K562 (cell line): Measurements from ENCODE around the gene ANKRD65. TPM values are rescaled to one million over a fixed set of nuclear protein-coding genes. Genes with fewer than 3 reads are reported as not detected.

Source experiments
- ATAC-seq: fragments of 200-7000 bp; cut with Tn5 transposase; 3 replicates; pipeline ENCODE4 v1.9.1; 2020; ENCODE audit warnings: moderate library complexity
- BruUV-seq: library from RNA; stranded (reverse); fragments of 400-500 nt; replicated peaks from 2 replicates; lab custom pipeline; 2021; lab: Mats Ljungman, UMichigan
- CTCF ChIA-PET: fragments of 300-600 bp; formaldehyde crosslinking; extraction: SDS; loops from one replicate; lab custom pipeline; 2021; ENCODE audit warnings: low intra/inter-chr PET ratio; lab: Yijun Ruan, JAX
- POLR2A ChIA-PET: fragments of 300-600, 350-650 bp; sonication (Branson Sonifier 250); formaldehyde crosslinking; extraction: SDS; loops from one replicate; lab custom pipeline; 2021; ENCODE audit warnings: antibody characterized with exemption, inconsistent platforms; lab: Yijun Ruan, JAX
- DNase-seq, 4 experiments: peaks; one replicate each; pipeline versions ENCODE4 v3.0.0 to v3.0.0-alpha.2; 2011 to 2018; ENCODE audit warnings: low spot score in 3 of 4, mixed read lengths in 3 of 4; ENCODE audit errors: extremely low read depth in 1 of 4
- FAIRE-seq: peaks from 2 replicates; lab custom pipeline; 2011; peaks lifted over from hg19 to GRCh38; lab: Jason Lieb, UNC
- H2AFZ ChIP-seq: 2 replicates; pipeline ENCODE4 v1.6.0; 2011; ENCODE audit warnings: low read depth, low read length, control low read depth, inconsistent platforms
- H3K27ac ChIP-seq: fragments of 200-600 bp; 3 replicates; pipeline ENCODE4 v1.8.0; 2011; ENCODE audit warnings: low read depth, mild to moderate bottlenecking, control low read depth, inconsistent platforms, low read length, moderate library complexity, mixed read lengths; ENCODE audit errors: extremely low read depth
- H3K27me3 ChIP-seq, 2 experiments: fragments of 300-600 bp in 1 of 2; 2 replicates in 1 of 2; 3 replicates in 1 of 2; pipeline versions ENCODE4 v1.6.0 to v1.8.0; 2011; ENCODE audit warnings: inconsistent platforms in 2 of 2, low read length in 2 of 2, mild to moderate bottlenecking in 1 of 2, mixed read lengths in 1 of 2, moderate library complexity in 1 of 2; ENCODE audit not compliant: control insufficient read depth in 2 of 2, insufficient read depth in 2 of 2
- H3K36me3 ChIP-seq: fragments of 300-600 bp; 3 replicates; pipeline ENCODE4 v1.8.0; 2011; ENCODE audit warnings: mild to moderate bottlenecking, low read length, inconsistent platforms; ENCODE audit not compliant: control insufficient read depth, insufficient read depth
- H3K4me1 ChIP-seq, 2 experiments: fragments of 200-600 bp in 1 of 2; replicated peaks in 1 of 2; 2 replicates in 1 of 2; 3 replicates in 1 of 2; pipeline versions ENCODE4 v1.5.1 to v1.8.0; 2011; ENCODE audit warnings: inconsistent platforms in 2 of 2, low read length in 2 of 2, mild to moderate bottlenecking in 1 of 2, mixed read lengths in 1 of 2, moderate library complexity in 1 of 2; ENCODE audit not compliant: control insufficient read depth in 2 of 2, insufficient read depth in 2 of 2
- H3K4me2 ChIP-seq: 2 replicates; pipeline ENCODE4 v1.6.1; 2011; ENCODE audit warnings: low read length, control low read depth, inconsistent platforms, mixed read lengths; ENCODE audit not compliant: insufficient read depth
- H3K4me3 ChIP-seq: fragments of 200-600 bp; sonication (generic), shearing (Covaris generic); 2 replicates; pipeline ENCODE4 v1.5.1; 2016; ENCODE audit warnings: control low read depth, inconsistent platforms
- H3K79me2 ChIP-seq: fragments of 200-600 bp; 3 replicates; pipeline ENCODE4 v1.8.0; 2011; ENCODE audit warnings: low read length, inconsistent platforms; ENCODE audit not compliant: control insufficient read depth, insufficient read depth
- H3K9ac ChIP-seq, 2 experiments: 2 replicates each; pipeline versions ENCODE4 v1.6.0 to v1.6.1; 2011; ENCODE audit warnings: low read depth in 2 of 2, low read length in 2 of 2, control low read depth in 1 of 2, inconsistent platforms in 1 of 2, mild to moderate bottlenecking in 1 of 2, mixed read lengths in 1 of 2; ENCODE audit not compliant: insufficient read depth in 1 of 2
- H3K9me1 ChIP-seq: one replicate; pipeline ENCODE4 v1.6.0; 2011; ENCODE audit warnings: inconsistent platforms, mild to moderate bottlenecking, low read length, moderate library complexity; ENCODE audit not compliant: control insufficient read depth, insufficient read depth
- H3K9me3 ChIP-seq: replicated peaks from 2 replicates; pipeline ENCODE4 v1.5.1; 2011; ENCODE audit warnings: low read depth, low read length, inconsistent platforms; ENCODE audit not compliant: control insufficient read depth, insufficient read depth
- H4K20me1 ChIP-seq: replicated peaks from 2 replicates; pipeline ENCODE4 v1.6.1; 2011; ENCODE audit warnings: low read length, inconsistent platforms, mixed read lengths; ENCODE audit not compliant: control insufficient read depth, insufficient read depth
- ZFX ChIP-seq: sonication (generic); formaldehyde crosslinking; IDR thresholded peaks from 2 replicates; pipeline ENCODE4 v1.8.0; 2022; ENCODE audit warnings: mild to moderate bottlenecking, missing genetic modification reagents, moderate library complexity
- ZNF436 ChIP-seq: fragments of 250-450, 450-650 bp; sonication (Bioruptor Pico); formaldehyde crosslinking; IDR thresholded peaks from 2 replicates; pipeline ENCODE4 v1.7.0; 2020; ENCODE audit warnings: mild to moderate bottlenecking
- WGBS: fragments of 100-300 bp; shearing (Covaris generic); methylation state at CpG from one replicate; pipeline ENCODE4 v1.1.6; 2016; ENCODE audit warnings: low coverage, mixed read lengths; ENCODE audit not compliant: insufficient coverage; ENCODE audit errors: missing lambda C conversion rate; 5-methylcytosine and 5-hydroxymethylcytosine counted together
- in situ Hi-C: fragments of 300-500 bp; cut with MboI; formaldehyde crosslinking; loops from 4 replicates; pipeline ENCODE4 v1.15.0; 2018; ENCODE audit warnings: inconsistent platforms, mixed read lengths
- intact Hi-C: fragments of 100-400 bp; cut with micrococcal nuclease; formaldehyde crosslinking; loops from 2 replicates; pipeline ENCODE4 v1.14.2; 2022
- polyA plus RNA-seq, 8 experiments: library from polyadenylated mRNA; depleted of rRNA in 4 of 8; stranded (reverse) in 5 of 8; unstranded in 3 of 8; fragments of >200 nt; fragmentation: Nextera tagmentation in 2 of 8; fragmentation: Illumina TruSeq in 1 of 8; extraction: Ambion mirVana in 2 of 8; extraction: Trizol in 1 of 8; gene quantifications; 2 replicates each; pipeline versions ENCODE4 v1.2.1 to v1.2.3, GENCODE V29; 2011 to 2014; ENCODE audit warnings: inconsistent platforms in 1 of 8, missing spikeins in 1 of 8
- total RNA-seq, 7 experiments: library from RNA; depleted of rRNA in 6 of 7; stranded (reverse); fragments of >200 nt in 6 of 7; fragmentation: Illumina TruSeq in 2 of 7; extraction: Trizol in 2 of 7; gene quantifications; 2 replicates each; pipeline versions ENCODE4 v1.2.1 to v1.2.3, GENCODE V29; 2011 to 2021; ENCODE audit warnings: low replicate concordance in 1 of 7
- TF ChIP-seq, protein P1 (sequence below), 2 experiments: fragments of 450-650 bp; IDR thresholded peaks; 2 replicates each; pipeline ENCODE4 v1.6.1; 2016; ENCODE audit warnings: mild to moderate bottlenecking in 2 of 2, borderline replicate concordance in 1 of 2, low read depth in 1 of 2, moderate library complexity in 1 of 2
- TF ChIP-seq, protein P2 (sequence below), 2 experiments: IDR thresholded peaks in 1 of 2; conservative IDR thresholded peaks in 1 of 2; 2 replicates each; pipeline ENCODE4 v1.6.1; 2016; ENCODE audit warnings: low read depth in 2 of 2, mild to moderate bottlenecking in 1 of 2, missing compliant biosample characterization in 1 of 2, missing genetic modification characterization in 1 of 2, moderate library complexity in 1 of 2

The ANKRD65 gene
- total and polyA plus RNA-seq, 9 of the 15 experiments (the other 6 are each of a cell fraction or from before 2014, with no cell fraction given): not detected

DNA sequence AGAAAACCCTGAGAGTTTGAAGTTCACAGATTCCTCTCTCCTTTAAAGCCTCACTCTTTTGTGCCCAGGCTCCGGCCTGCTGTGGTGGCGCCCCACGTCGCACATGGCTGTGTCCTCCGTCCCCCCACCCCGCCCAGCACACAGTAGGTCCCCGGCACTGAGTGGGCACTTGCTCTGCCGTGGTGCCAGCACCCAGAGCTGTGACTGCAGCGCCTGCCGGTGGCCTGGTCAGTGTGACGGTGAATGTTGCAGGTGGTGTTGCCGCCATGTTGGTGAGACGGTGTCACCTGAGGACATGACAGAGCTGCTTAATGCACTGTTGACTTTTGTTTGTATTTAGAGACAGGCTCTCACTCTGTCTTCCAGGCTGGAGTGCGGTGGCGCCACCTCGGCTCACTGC lies 31.8 kb upstream of the ANKRD65 start:
- 47% methylated on average over 10 of the region's 16 CpGs for WGBS
- DNase-seq: no peak
- Histone ChIP-seq H4K20me1 (no peaks in the 10 kb centered on the region), H3K79me2 (no peaks in the 10 kb centered on the region), H3K4me2 (no peak overlapping the region), H3K9me1 (no peaks in the 10 kb centered on the region), H3K36me3 (no peaks in the 10 kb centered on the region), H3K4me1 (peaks cover 0 to 31% of the 10 kb centered on the region in 2 experiments; a peak in 3 of 5 replicates), H2AFZ (no peak overlapping the region), H3K27me3 (peaks cover 0 to 6% of the 10 kb centered on the region in 2 experiments; a peak in 1 of 5 replicates), H3K9me3 (no peaks in the 10 kb centered on the region), H3K27ac (no peak overlapping the region), H3K9ac (no peak overlapping the region), H3K4me3 (no peak overlapping the region)
- no peak for ATAC-seq
- BruUV-seq: no TSS peak
- intact Hi-C loops: no loop called here
- ChIA-PET POLR2A (interaction anchor here (0.5 to 0.7 kb wide), 2 partner anchors 57 to 181 kb away, joined by 3 read pairs; no protein-coding TSS in a partner anchor), CTCF (no interaction called here)
- no peak for FAIRE-seq
- in situ Hi-C loops: no loop called here
- TF ChIP-seq, protein P1, sequence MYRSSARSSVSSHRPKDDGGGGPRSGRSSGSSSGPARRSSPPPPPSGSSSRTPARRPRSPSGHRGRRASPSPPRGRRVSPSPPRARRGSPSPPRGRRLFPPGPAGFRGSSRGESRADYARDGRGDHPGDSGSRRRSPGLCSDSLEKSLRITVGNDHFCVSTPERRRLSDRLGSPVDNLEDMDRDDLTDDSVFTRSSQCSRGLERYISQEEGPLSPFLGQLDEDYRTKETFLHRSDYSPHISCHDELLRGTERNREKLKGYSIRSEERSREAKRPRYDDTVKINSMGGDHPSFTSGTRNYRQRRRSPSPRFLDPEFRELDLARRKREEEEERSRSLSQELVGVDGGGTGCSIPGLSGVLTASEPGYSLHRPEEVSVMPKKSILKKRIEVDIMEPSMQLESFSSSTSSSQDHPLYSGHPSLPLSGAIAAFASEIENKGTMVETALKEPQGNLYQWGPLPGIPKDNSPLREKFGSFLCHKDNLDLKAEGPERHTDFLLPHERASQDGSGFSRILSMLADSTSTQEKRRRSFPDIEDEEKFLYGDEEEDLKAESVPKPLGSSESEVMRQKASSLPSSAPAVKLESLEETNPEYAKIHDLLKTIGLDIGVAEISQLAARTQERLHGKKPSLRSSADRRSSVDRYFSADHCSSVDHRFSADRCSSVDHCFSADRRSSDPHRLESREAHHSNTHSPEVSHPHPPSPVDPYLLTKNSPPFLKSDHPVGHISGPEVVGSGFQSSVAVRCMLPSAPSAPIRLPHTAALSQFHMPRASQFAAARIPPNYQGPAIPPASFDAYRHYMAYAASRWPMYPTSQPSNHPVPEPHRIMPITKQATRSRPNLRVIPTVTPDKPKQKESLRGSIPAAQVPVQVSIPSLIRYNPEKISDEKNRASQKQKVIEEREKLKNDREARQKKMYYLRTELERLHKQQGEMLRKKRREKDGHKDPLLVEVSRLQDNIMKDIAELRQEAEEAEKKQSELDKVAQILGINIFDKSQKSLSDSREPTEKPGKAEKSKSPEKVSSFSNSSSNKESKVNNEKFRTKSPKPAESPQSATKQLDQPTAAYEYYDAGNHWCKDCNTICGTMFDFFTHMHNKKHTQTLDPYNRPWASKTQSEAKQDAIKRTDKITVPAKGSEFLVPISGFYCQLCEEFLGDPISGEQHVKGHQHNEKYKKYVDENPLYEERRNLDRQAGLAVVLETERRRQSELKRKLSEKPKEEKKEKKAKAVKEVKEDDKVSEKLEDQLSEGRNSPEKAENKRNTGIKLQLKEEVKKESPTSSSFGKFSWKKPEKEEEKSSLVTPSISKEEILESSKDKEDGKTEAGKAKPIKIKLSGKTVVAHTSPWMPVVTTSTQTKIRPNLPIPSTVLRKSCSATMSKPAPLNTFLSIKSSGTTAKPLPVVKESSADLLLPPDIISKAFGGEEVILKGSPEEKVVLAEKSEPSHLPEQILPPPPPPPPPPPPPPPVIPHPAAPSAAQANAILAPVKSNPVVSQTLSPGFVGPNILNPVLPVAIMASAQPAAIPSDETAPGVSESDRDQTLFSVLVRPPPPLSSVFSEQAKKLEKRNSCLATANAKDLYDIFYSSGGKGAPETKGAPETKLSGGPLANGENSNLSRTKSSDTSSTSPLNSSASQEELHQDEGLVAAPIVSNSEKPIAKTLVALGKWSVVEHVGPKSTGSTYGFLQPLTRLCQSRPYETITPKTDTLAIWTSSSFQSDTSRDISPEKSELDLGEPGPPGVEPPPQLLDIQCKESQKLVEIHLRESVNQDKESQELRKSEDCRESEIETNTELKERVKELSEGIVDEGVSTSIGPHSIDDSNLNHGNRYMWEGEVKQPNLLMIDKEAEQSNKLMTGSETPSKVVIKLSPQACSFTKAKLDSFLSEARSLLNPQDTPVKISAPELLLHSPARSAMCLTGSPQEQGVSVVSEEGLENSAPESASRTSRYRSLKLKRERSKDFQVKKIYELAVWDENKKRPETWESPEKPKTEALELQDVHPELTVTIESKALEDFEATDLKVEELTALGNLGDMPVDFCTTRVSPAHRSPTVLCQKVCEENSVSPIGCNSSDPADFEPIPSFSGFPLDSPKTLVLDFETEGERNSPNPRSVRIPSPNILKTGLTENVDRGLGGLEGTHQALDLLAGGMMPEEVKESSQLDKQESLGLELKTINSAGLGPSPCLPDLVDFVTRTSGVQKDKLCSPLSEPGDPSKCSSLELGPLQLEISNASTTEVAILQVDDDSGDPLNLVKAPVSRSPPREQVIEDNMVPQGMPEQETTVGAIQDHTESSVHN (IDR thresholded peaks at IDR 0.05; ENCODE audit: borderline replicate concordance in 1 of 2, low read depth in 1 of 2): no peak
- TF ChIP-seq ZNF436 (no peak), ZFX (CRISPR knock-in tag) (no peak)
- TF ChIP-seq, protein P2, sequence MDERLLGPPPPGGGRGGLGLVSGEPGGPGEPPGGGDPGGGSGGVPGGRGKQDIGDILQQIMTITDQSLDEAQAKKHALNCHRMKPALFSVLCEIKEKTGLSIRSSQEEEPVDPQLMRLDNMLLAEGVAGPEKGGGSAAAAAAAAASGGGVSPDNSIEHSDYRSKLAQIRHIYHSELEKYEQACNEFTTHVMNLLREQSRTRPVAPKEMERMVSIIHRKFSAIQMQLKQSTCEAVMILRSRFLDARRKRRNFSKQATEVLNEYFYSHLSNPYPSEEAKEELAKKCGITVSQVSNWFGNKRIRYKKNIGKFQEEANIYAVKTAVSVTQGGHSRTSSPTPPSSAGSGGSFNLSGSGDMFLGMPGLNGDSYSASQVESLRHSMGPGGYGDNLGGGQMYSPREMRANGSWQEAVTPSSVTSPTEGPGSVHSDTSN (CRISPR knock-in tag; IDR thresholded peaks at IDR 0.05; ENCODE audit: low read depth): no peak
- TF ChIP-seq, protein P2 (tag; conservative IDR thresholded peaks at IDR 0.05; ENCODE audit: low read depth): no peak
